Natural killer cell (primary cell): ENCODE results near the gene PMM1. TPM values are rescaled to one million over a fixed set of nuclear protein-coding genes. Genes with fewer than 3 reads are reported as not detected.

Experiments
- ATAC-seq, 3 donors: fragments of 150-1000 bp in 2 of 3; fragments of 200-7000 bp in 1 of 3; cut with Tn5 transposase; 1 replicate in 1 of 3; 2 replicates in 2 of 3; pipeline ENCODE4 v1.10.0; 2021; ENCODE audit warnings: mild to moderate bottlenecking in 2 of 3, moderate library complexity in 2 of 3
- DNase-seq, 2 donors: peaks; one replicate each; pipeline versions ENCODE4 v3.0.0 to v3.0.0-alpha.2; 2013 to 2021; ENCODE audit warnings: mixed read lengths in 1 of 2
- H3K27ac ChIP-seq: one replicate; pipeline ENCODE4 v1.5.1; 2013; ENCODE audit warnings: mild to moderate bottlenecking, low read length
- H3K27me3 ChIP-seq: one replicate; pipeline ENCODE4 v1.6.1; 2013; ENCODE audit warnings: low read length; ENCODE audit not compliant: control insufficient read depth, insufficient read depth
- H3K36me3 ChIP-seq: one replicate; pipeline ENCODE4 v1.6.1; 2013; ENCODE audit warnings: low read length; ENCODE audit not compliant: control insufficient read depth, insufficient read depth
- H3K4me1 ChIP-seq: one replicate; pipeline ENCODE4 v1.6.1; 2013; ENCODE audit warnings: low read length; ENCODE audit not compliant: control insufficient read depth, insufficient read depth
- H3K4me3 ChIP-seq: one replicate; pipeline ENCODE4 v1.5.1; 2013; ENCODE audit warnings: low read length
- H3K9me3 ChIP-seq: one replicate; pipeline ENCODE4 v1.6.1; 2013; ENCODE audit warnings: low read length; ENCODE audit not compliant: control insufficient read depth, insufficient read depth
- H3K27ac Mint-ChIP-seq, 2 donors: one replicate each; pipeline ENCODE4 v1.8.0; 2022; ENCODE audit warnings: mild to moderate bottlenecking in 2 of 2, mixed read lengths in 2 of 2, moderate library complexity in 1 of 2
- H3K27me3 Mint-ChIP-seq, 2 donors: one replicate each; pipeline ENCODE4 v1.8.0; 2022; ENCODE audit warnings: low read depth in 2 of 2, mixed read lengths in 2 of 2
- H3K36me3 Mint-ChIP-seq: one replicate; pipeline ENCODE4 v1.8.0; 2022; ENCODE audit warnings: mixed read lengths
- H3K4me1 Mint-ChIP-seq, 2 donors: one replicate each; pipeline ENCODE4 v1.8.0; 2022; ENCODE audit warnings: mixed read lengths in 2 of 2
- H3K4me3 Mint-ChIP-seq: one replicate; pipeline ENCODE4 v1.8.0; 2022; ENCODE audit warnings: mild to moderate bottlenecking, moderate library complexity, mixed read lengths
- H3K9me3 Mint-ChIP-seq, 2 donors: one replicate each; pipeline ENCODE4 v1.8.0; 2022; ENCODE audit warnings: mixed read lengths in 2 of 2
- CTCF ChIP-seq: fragments of 200-600 bp; IDR thresholded peaks from one replicate; pipeline ENCODE4 v1.8.0; 2022; ENCODE audit warnings: antibody characterized with exemption
- WGBS: methylation state at CpG from one replicate; pipeline ENCODE4 v1.1.7; 2013; ENCODE audit warnings: missing lambda C conversion rate; ENCODE audit not compliant: insufficient coverage; 5-methylcytosine and 5-hydroxymethylcytosine counted together
- intact Hi-C: fragments of 100-400 bp; cut with micrococcal nuclease; formaldehyde crosslinking; loops from one replicate; pipeline ENCODE4 v1.14.2; 2022
- total RNA-seq, 4 donors: library from RNA; stranded (reverse); fragments of 120-200 nt in 1 of 4; gene quantifications; one replicate each; pipeline versions ENCODE4 v1.2.3 to v1.2.4, GENCODE V29; 2013 to 2022

The PMM1 gene
- total RNA-seq, 3 donors from 2014 or later (not counting 1 experiment from before 2014, with no cell fraction given) = 13.1 to 20.4 (median 16.4) TPM

DNA sequence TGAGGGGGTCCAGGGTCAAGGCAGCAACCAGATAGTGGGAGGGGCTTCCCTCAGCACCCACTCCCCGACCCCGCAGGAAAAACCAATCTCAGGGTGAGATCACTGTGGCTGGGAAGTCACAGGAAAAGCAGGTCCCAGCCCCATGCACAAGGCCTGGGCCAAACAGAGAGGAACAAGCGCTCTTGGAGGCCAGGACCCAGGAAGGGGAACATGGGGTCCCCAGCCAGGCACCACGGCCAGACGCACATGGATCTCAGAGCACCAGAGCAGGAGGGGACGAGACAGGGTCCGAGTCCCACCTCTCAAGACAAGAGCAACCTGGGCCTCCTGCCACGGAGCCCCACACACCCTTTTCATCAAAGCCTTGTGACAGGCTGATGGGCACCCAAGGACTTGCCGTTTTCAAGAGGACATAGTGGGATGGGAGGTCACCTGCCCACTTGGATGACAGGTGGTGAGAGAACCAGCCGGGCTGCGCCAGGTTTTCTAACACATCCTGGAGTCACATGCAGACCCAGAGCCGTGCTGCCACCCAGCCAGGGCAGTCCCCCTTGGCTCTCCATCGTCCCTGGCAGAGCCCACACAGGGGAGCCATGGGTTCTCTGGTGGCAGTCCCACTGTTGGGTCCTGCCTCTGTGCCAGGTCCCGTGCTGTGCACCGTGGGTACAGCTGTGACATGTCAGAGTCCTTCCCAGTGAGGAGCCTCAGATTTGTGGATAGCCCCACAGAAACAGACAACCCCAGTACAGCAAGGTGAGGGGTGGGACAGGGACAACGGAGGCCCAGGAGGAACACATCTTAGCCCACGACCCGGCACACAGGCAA lies 58.5 kb downstream of the PMM1 start:
- H3K36me3 ChIP-seq = peaks cover 49% of the 10 kb centered on the region
- peaks cover 8% of the 10 kb centered on the region for H3K4me1 ChIP-seq
- intact Hi-C loops = no loop called here
- no peak overlapping the region for H3K4me3 Mint-ChIP-seq
- H3K36me3 Mint-ChIP-seq = no peaks in the 10 kb centered on the region
- no peak overlapping the region for H3K27ac Mint-ChIP-seq
- no peak overlapping the region for H3K27ac ChIP-seq
- WGBS = 93% methylated on average over 18 of the region's 18 CpGs
- no peak overlapping the region for H3K4me3 ChIP-seq
- no peak for DNase-seq
- no peaks in the 10 kb centered on the region for H3K9me3 Mint-ChIP-seq
- no peak for ATAC-seq
- H3K27me3 Mint-ChIP-seq = no peaks in the 10 kb centered on the region
- peaks cover 0 to 5% of the 10 kb centered on the region in 2 donors for H3K4me1 Mint-ChIP-seq
- no peaks in the 10 kb centered on the region for H3K9me3 ChIP-seq
- no peaks in the 10 kb centered on the region for H3K27me3 ChIP-seq
- TF ChIP-seq CTCF = no peak

DNA sequence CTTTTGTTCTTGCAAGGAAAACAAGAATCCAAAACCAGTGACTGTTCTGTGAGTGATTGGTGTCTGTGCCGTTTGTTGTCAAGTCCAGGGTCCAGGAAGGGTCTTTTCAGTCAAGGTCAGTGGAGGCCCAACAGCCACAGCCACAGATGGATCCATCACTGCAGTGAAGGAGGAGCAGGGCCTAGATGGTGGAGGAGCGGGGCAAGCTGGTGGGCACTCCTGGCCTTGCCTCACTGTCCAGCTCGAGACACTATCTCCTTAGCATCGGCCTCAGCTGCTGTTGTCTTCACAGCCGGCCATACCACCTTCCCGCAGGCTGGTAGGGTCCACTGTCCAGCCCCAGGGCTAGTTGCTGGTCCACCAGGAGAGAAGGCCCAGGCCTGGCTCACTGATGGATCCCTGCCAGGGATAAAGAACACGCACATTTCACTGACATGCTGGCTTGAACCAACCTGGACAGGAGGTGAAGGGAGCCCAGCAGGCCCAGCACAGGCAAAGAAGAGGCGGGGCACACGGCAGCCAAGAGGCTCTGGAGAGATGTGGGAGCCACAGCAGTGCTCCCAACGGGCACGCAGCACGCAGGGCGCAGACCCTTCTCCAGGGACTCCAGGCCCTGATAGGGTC lies 60.6 kb downstream of the PMM1 start:
- H3K9me3 Mint-ChIP-seq = no peaks in the 10 kb centered on the region
- H3K4me1 Mint-ChIP-seq = peaks cover 0 to 17% of the 10 kb centered on the region in 2 donors
- TF ChIP-seq CTCF = no peak
- H3K36me3 Mint-ChIP-seq = no peaks in the 10 kb centered on the region
- peak overlapping the region in 1 of 2 donors; percentile 37 for H3K27ac Mint-ChIP-seq
- WGBS = 94% methylated on average over 13 of the region's 13 CpGs
- Histone ChIP-seq H3K36me3 (peaks cover 64% of the 10 kb centered on the region), H3K9me3 (no peaks in the 10 kb centered on the region), H3K27me3 (no peaks in the 10 kb centered on the region), H3K4me1 (peaks cover 18% of the 10 kb centered on the region), H3K4me3 (no peak overlapping the region), H3K27ac (no peak overlapping the region)
- DNase-seq (no peak), ATAC-seq (no peak)
- no peak overlapping the region for H3K4me3 Mint-ChIP-seq
- intact Hi-C loops = no loop called here
- H3K27me3 Mint-ChIP-seq = no peaks in the 10 kb centered on the region

DNA sequence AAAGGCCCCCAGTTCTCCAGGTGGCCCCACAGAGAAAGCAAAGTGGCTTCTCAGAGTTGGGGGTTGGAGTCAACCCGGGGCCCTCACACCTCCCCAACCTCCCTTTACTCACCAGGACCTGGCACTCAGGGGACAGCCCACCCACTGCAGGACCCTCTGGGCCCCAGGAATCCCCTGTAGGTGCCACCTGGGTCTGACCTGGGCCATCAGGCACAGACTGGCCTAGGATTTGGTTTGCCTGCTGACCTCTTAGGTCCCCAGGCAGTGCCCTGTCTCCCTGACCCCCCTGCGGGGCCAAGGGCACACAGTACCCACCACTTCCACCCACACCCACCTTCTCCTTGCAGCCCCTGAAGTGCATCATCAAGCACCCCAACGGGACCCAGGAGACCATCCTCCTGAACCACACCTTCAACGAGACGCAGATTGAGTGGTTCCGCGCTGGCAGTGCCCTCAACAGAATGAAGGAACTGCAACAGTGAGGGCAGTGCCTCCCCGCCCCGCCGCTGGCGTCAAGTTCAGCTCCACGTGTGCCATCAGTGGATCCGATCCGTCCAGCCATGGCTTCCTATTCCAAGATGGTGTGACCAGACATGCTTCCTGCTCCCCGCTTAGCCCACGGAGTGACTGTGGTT lies 61.4 kb downstream of the PMM1 start:
- DNase-seq (no peak), ATAC-seq (no peak)
- no peaks in the 10 kb centered on the region for H3K9me3 ChIP-seq
- Mint-ChIP-seq H3K27me3 (no peaks in the 10 kb centered on the region), H3K9me3 (no peaks in the 10 kb centered on the region), H3K27ac (peak overlapping the region in 1 of 2 donors; percentile 37), H3K4me1 (peaks cover 0 to 17% of the 10 kb centered on the region in 2 donors), H3K4me3 (no peak overlapping the region), H3K36me3 (no peaks in the 10 kb centered on the region)
- intact Hi-C loops = no loop called here
- peaks cover 15% of the 10 kb centered on the region for H3K4me1 ChIP-seq
- H3K27ac ChIP-seq = no peak overlapping the region
- H3K27me3 ChIP-seq = no peaks in the 10 kb centered on the region
- no peak for TF ChIP-seq CTCF
- 89% methylated on average over 16 of the region's 16 CpGs for WGBS
- no peak overlapping the region for H3K4me3 ChIP-seq
- H3K36me3 ChIP-seq = peaks cover 70% of the 10 kb centered on the region

Other genes with a start within 250 kb of the PMM1 start
- gene TEF, start 207.9 kb downstream of the PMM1 start, total RNA-seq = 1 to 10 TPM; 2.7 to 5.5 (median 3.0) TPM
- gene TOB2, start 143.0 kb downstream of the PMM1 start, total RNA-seq = 10 to 100 TPM; 26.4 to 42.2 (median 32.6) TPM
- gene PHF5A, start 121.1 kb downstream of the PMM1 start, total RNA-seq = 10 to 100 TPM; 31.8 to 41.8 (median 37.6) TPM
- gene ACO2, start 120.7 kb downstream of the PMM1 start, total RNA-seq = 10 to 100 TPM; 77.9 to 99.8 (median 89.5) TPM
- 10 to 100 TPM; 13.1 to 18.8 (median 16.2) TPM for gene POLR3H, start 45.4 kb downstream of the PMM1 start, total RNA-seq
- gene CSDC2, start 28.8 kb downstream of the PMM1 start, total RNA-seq = not detected
- 10 to 100 TPM; 15.0 to 22.2 (median 20.6) TPM for gene DESI1, start 31.2 kb upstream of the PMM1 start, total RNA-seq
- 100 to 1,000 TPM; 134 to 142 (median 140) TPM for gene XRCC6, start 31.5 kb upstream of the PMM1 start, total RNA-seq
- gene SNU13, start 99.0 kb upstream of the PMM1 start, total RNA-seq = 100 to 1,000 TPM in 2 of 3 donors, 10 to 100 TPM in 1; 100.0 to 106 (median 101) TPM
- 10 to 100 TPM; 44.7 to 75.6 (median 50.3) TPM for gene MEI1, start 109.7 kb upstream of the PMM1 start, total RNA-seq
- 10 to 100 TPM; 16.4 to 22.1 (median 16.7) TPM for gene CCDC134, start 210.8 kb upstream of the PMM1 start, total RNA-seq
- gene SREBF2, start 243.3 kb upstream of the PMM1 start, total RNA-seq = 100 to 1,000 TPM; 101 to 106 (median 105) TPM